Measurements from ENCODE around the gene AGAP6. TPM values are rescaled to one million over a fixed set of nuclear protein-coding genes. Genes with fewer than 3 reads are reported as not detected.
"Not testable (repeated sequence)": the region's sequence is repeated elsewhere in the genome, so short reads cannot be mapped to it uniquely, and the experiment has no call there.

The AGAP6 gene
- total RNA-seq, 1 experiment from 2014 or later = 17.9 TPM

- H3K4me3 ChIP-seq = no peak overlapping the region
- H3K9me3 ChIP-seq (ENCODE audit: insufficient read depth, low read depth) = no peaks in the 10 kb centered on the region
- intact Hi-C loops (cut with micrococcal nuclease; ENCODE audit: unreplicated experiment) = no loop called here
- no peak overlapping the region for H2AFZ ChIP-seq
- no peak for TF ChIP-seq EZH2 (IDR thresholded peaks at IDR 0.05; ENCODE audit: low read depth)
- TF ChIP-seq, protein P1, sequence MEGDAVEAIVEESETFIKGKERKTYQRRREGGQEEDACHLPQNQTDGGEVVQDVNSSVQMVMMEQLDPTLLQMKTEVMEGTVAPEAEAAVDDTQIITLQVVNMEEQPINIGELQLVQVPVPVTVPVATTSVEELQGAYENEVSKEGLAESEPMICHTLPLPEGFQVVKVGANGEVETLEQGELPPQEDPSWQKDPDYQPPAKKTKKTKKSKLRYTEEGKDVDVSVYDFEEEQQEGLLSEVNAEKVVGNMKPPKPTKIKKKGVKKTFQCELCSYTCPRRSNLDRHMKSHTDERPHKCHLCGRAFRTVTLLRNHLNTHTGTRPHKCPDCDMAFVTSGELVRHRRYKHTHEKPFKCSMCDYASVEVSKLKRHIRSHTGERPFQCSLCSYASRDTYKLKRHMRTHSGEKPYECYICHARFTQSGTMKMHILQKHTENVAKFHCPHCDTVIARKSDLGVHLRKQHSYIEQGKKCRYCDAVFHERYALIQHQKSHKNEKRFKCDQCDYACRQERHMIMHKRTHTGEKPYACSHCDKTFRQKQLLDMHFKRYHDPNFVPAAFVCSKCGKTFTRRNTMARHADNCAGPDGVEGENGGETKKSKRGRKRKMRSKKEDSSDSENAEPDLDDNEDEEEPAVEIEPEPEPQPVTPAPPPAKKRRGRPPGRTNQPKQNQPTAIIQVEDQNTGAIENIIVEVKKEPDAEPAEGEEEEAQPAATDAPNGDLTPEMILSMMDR (conservative IDR thresholded peaks at IDR 0.05) = no peak
- H3K4me1 ChIP-seq (replicated peaks; ENCODE audit: insufficient read depth) = no peaks in the 10 kb centered on the region
- BruUV-seq (replicated peaks) = no TSS peak
- H3K9me2 ChIP-seq (ENCODE audit: insufficient read depth) = no peaks in the 10 kb centered on the region
- DNase-seq = no peak
- no peaks in the 10 kb centered on the region for H4K20me1 ChIP-seq (ENCODE audit: insufficient read depth)
- no peaks in the 10 kb centered on the region for H3F3A ChIP-seq (ENCODE audit: insufficient read depth, low read depth)
- H3K27me3 ChIP-seq (ENCODE audit: insufficient read depth, low read depth) = peaks cover 12% of the 10 kb centered on the region
- no peaks in the 10 kb centered on the region for H3K36me3 ChIP-seq (ENCODE audit: low read depth)
- ChIA-PET POLR2A (ENCODE audit: unreplicated experiment) (interaction anchor here (0.5 kb wide), 1 partner anchor 791 kb away, joined by 3 read pairs; no protein-coding TSS in a partner anchor), CTCF (no interaction called here)
- H3K27ac ChIP-seq = no peak overlapping the region
- H3K79me2 ChIP-seq (ENCODE audit: low read depth) = no peaks in the 10 kb centered on the region
- no peak overlapping the region for H3K4me2 ChIP-seq
These were observed 33.4 kb downstream of the AGAP6 start for GRCh38 chr10:50021646-50022045.

DNA sequence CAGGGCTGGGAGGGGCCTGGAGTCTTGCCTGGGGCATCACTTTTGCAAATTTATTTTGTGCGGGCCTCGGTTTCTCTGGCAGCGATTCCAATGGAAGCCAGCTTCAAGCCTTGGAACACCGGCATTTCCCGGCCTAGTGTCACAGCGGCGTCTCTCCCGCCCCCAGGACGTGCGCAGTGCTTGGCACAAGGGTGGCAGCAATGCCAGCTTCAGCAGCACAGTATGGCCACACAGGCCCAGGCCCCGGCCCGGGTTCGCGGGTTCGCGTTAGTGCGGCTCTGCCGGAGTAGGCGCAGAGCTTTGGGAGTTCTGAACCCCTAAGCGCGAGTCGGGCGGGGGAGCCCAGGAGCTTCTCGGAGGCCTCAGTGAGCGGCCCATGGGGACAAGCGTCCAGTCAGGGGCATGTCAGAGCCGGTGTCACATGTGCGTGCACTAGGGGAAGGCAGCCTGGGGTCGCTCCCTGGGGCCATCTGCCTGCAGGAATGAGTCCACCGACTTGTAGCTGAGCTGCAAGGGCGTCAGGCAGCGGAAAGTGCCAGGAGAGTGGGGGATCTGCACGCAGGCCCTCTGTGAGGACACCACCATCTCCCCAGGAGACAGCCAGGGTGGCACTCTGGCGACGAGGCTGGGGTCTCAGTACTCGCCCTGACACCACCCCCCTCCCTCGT, 36.6 kb downstream of the AGAP6 start:
- POLR2A ChIA-PET (ENCODE audit: unreplicated experiment); intact Hi-C loops (cut with micrococcal nuclease; ENCODE audit: unreplicated experiment); H3K4me3 ChIP-seq; H3K4me1 ChIP-seq (replicated peaks; ENCODE audit: insufficient read depth); H4K20me1 ChIP-seq (ENCODE audit: insufficient read depth); BruUV-seq (replicated peaks); H3K36me3 ChIP-seq (ENCODE audit: low read depth); H3F3A ChIP-seq (ENCODE audit: insufficient read depth, low read depth); H3K27ac ChIP-seq; DNase-seq; H3K9me3 ChIP-seq (ENCODE audit: insufficient read depth, low read depth); H2AFZ ChIP-seq; H3K79me2 ChIP-seq (ENCODE audit: low read depth); H3K4me2 ChIP-seq; H3K9me2 ChIP-seq (ENCODE audit: insufficient read depth); CTCF ChIA-PET: not testable (repeated sequence)
- H3K27me3 ChIP-seq (ENCODE audit: insufficient read depth, low read depth) = peaks cover 35% of the 10 kb centered on the region

DNA sequence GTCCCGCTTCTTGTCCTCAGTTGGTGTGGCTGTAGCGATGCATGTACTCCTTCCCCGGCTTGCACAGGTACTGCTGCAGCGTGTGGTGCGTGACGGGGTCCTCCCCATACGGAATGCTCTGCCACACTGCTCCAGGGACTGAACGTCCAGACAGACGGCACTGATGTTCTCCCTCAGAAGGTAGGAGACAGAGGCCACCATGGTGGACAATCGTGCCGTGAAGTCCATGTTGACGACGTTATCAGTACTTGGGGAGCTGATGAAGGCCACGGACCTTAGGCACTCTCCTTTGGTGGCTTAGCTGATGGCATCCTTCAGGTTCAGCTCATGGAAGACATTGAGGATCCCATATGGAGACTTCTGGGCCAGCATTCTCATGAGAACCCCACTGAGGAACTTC, 37.4 kb downstream of the AGAP6 start:
- Histone ChIP-seq H3K27ac (no peak overlapping the region), H3K9me3 (ENCODE audit: insufficient read depth, low read depth) (no peaks in the 10 kb centered on the region), H3K4me3 (no peak overlapping the region), H3K4me1 (replicated peaks; ENCODE audit: insufficient read depth) (no peaks in the 10 kb centered on the region), H3F3A (ENCODE audit: insufficient read depth, low read depth) (no peaks in the 10 kb centered on the region), H3K27me3 (ENCODE audit: insufficient read depth, low read depth) (peaks cover 37% of the 10 kb centered on the region), H3K79me2 (ENCODE audit: low read depth) (no peaks in the 10 kb centered on the region), H3K36me3 (ENCODE audit: low read depth) (no peaks in the 10 kb centered on the region), H2AFZ (no peak overlapping the region), H3K9me2 (ENCODE audit: insufficient read depth) (no peaks in the 10 kb centered on the region), H3K4me2 (no peak overlapping the region), H4K20me1 (ENCODE audit: insufficient read depth) (no peaks in the 10 kb centered on the region)
- ChIA-PET CTCF (no interaction called here), POLR2A (ENCODE audit: unreplicated experiment) (no interaction called here)
- no peak for TF ChIP-seq EZH2 (IDR thresholded peaks at IDR 0.05; ENCODE audit: low read depth)
- TF ChIP-seq, protein P1 (conservative IDR thresholded peaks at IDR 0.05) = no peak
- no peak for DNase-seq
- intact Hi-C loops (cut with micrococcal nuclease; ENCODE audit: unreplicated experiment) = no loop called here
- no TSS peak for BruUV-seq (replicated peaks)

DNA sequence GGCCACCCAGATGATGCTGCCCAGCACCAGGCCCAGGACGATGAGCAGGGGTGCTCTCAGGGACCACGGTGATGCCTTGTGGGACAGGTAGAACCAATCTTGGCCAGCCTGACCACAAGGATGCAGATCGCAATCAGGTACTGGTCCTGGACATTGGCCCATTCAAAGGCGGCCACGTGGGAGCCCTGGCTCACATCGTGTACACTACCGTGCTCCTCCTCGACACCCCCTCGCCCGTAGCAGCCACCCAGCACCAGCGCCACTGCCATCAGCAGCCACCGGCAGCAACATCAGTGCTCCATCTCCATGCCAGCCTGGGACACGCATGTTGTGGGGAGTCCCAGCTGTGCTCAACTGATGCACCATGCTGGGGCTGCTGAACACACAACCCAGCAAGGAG, 39.0 kb downstream of the AGAP6 start:
- peaks cover 37% of the 10 kb centered on the region for H3K27me3 ChIP-seq (ENCODE audit: insufficient read depth, low read depth)
- CTCF ChIA-PET = no interaction called here
- H3K9me3 ChIP-seq (ENCODE audit: insufficient read depth, low read depth) = no peaks in the 10 kb centered on the region
- H3F3A ChIP-seq (ENCODE audit: insufficient read depth, low read depth) = no peaks in the 10 kb centered on the region
- no peaks in the 10 kb centered on the region for H3K4me1 ChIP-seq (replicated peaks; ENCODE audit: insufficient read depth)
- H3K36me3 ChIP-seq (ENCODE audit: low read depth) = no peaks in the 10 kb centered on the region
- no peaks in the 10 kb centered on the region for H3K79me2 ChIP-seq (ENCODE audit: low read depth)
- no peak overlapping the region for H2AFZ ChIP-seq
- DNase-seq = no peak
- H3K9me2 ChIP-seq (ENCODE audit: insufficient read depth) = no peaks in the 10 kb centered on the region
- H3K4me3 ChIP-seq = no peak overlapping the region
- BruUV-seq (replicated peaks) = no TSS peak
- intact Hi-C loops (cut with micrococcal nuclease; ENCODE audit: unreplicated experiment) = no loop called here
- no peak for TF ChIP-seq EZH2 (IDR thresholded peaks at IDR 0.05; ENCODE audit: low read depth)
- TF ChIP-seq, protein P1 (conservative IDR thresholded peaks at IDR 0.05) = no peak
- POLR2A ChIA-PET (ENCODE audit: unreplicated experiment) = no interaction called here
- no peak overlapping the region for H3K27ac ChIP-seq
- H4K20me1 ChIP-seq (ENCODE audit: insufficient read depth) = no peaks in the 10 kb centered on the region
- no peak overlapping the region for H3K4me2 ChIP-seq
